Neural progenitor cell (in vitro differentiated cells): ENCODE data around the gene TMPRSS6. TPM values are rescaled to one million over a fixed set of nuclear protein-coding genes. Genes with fewer than 3 reads are reported as not detected.

ENCODE experiments used
- DNase-seq: peaks from one replicate; pipeline ENCODE4 v3.0.0-alpha.2; 2016; ENCODE audit warnings: low spot score
- H2AFZ ChIP-seq: fragments of 200-600 bp; sonication (generic); replicated peaks from 2 replicates; pipeline ENCODE4 v1.6.1; 2016; ENCODE audit warnings: antibody characterized with exemption
- H3F3A ChIP-seq: fragments of 200-600 bp; sonication (generic); 2 replicates; pipeline ENCODE4 v1.6.1; 2016; ENCODE audit warnings: antibody characterized with exemption, low read depth
- H3K27ac ChIP-seq: fragments of 200-600 bp; sonication (generic); 2 replicates; pipeline ENCODE4 v1.5.1; 2016; ENCODE audit warnings: mild to moderate bottlenecking
- H3K27me3 ChIP-seq: fragments of 200-600 bp; sonication (generic); 2 replicates; pipeline ENCODE4 v1.6.1; 2016; ENCODE audit warnings: mild to moderate bottlenecking, moderate library complexity
- H3K36me3 ChIP-seq: fragments of 200-600 bp; sonication (generic); 2 replicates; pipeline ENCODE4 v1.5.1; 2016
- H3K4me1 ChIP-seq: fragments of 200-600 bp; sonication (generic); 2 replicates; pipeline ENCODE4 v1.6.1; 2016; ENCODE audit warnings: mixed run types
- H3K4me2 ChIP-seq: fragments of 200-600 bp; sonication (generic); 2 replicates; pipeline ENCODE4 v1.6.1; 2016
- H3K4me3 ChIP-seq: fragments of 200-600 bp; sonication (generic); 2 replicates; pipeline ENCODE4 v1.5.1; 2016
- H3K79me2 ChIP-seq: fragments of 200-600 bp; sonication (generic); 2 replicates; pipeline ENCODE4 v1.6.1; 2016; ENCODE audit warnings: low read depth
- H3K9ac ChIP-seq: fragments of 200-600 bp; sonication (generic); 2 replicates; pipeline ENCODE4 v1.6.1; 2016
- H3K9me3 ChIP-seq: fragments of 200-600 bp; sonication (generic); 2 replicates; pipeline ENCODE4 v1.5.1; 2016; ENCODE audit warnings: low read depth
- H4K20me1 ChIP-seq: fragments of 200-600 bp; sonication (generic); 2 replicates; pipeline ENCODE4 v1.6.1; 2016; ENCODE audit warnings: low read depth
- H3K27ac Mint-ChIP-seq: 3 replicates; pipeline ENCODE4 v1.8.0; 2021; ENCODE audit warnings: mixed read lengths
- H3K27me3 Mint-ChIP-seq: 2 replicates; pipeline ENCODE4 v1.8.0; 2022; ENCODE audit warnings: low read depth, mild to moderate bottlenecking, inconsistent platforms, moderate library complexity, mixed read lengths; ENCODE audit not compliant: insufficient read depth
- H3K36me3 Mint-ChIP-seq: 3 replicates; pipeline ENCODE4 v1.8.0; 2021; ENCODE audit warnings: mixed read lengths
- H3K4me1 Mint-ChIP-seq: 3 replicates; pipeline ENCODE4 v1.8.0; 2021; ENCODE audit warnings: mixed read lengths
- H3K4me3 Mint-ChIP-seq: 3 replicates; pipeline ENCODE4 v1.8.0; 2021; ENCODE audit warnings: mild to moderate bottlenecking, moderate library complexity, mixed read lengths
- H3K9me3 Mint-ChIP-seq: 3 replicates; pipeline ENCODE4 v1.8.0; 2020; ENCODE audit warnings: mixed read lengths
- CTCF ChIP-seq: fragments of 200-600 bp; sonication (generic); IDR thresholded peaks from 2 replicates; pipeline ENCODE4 v1.5.1; 2017; ENCODE audit warnings: antibody characterized with exemption, mild to moderate bottlenecking
- EZH2 ChIP-seq: fragments of 200-600 bp; sonication (generic); IDR thresholded peaks from 2 replicates; pipeline ENCODE4 v1.6.1; 2017; ENCODE audit warnings: antibody characterized with exemption, mild to moderate bottlenecking, moderate library complexity
- EZH2phosphoT487 ChIP-seq: fragments of 200-600 bp; sonication (generic); IDR thresholded peaks from 2 replicates; pipeline ENCODE4 v1.6.1; 2017; ENCODE audit warnings: antibody characterized with exemption
- total RNA-seq: library from RNA; depleted of rRNA; stranded (reverse); fragments of >200 nt; gene quantifications from 2 replicates; pipeline ENCODE4 v1.2.3, GENCODE V29; 2015; ENCODE audit warnings: low replicate concordance

TMPRSS6 gene
- total RNA-seq, 1 donor from 2014 or later = not detected

GRCh38 chr22:37105990-37106389 is 3.5 kb downstream of the TMPRSS6 start:
- Histone ChIP-seq H3K4me2 (no peak overlapping the region), H3K4me1 (no peaks in the 10 kb centered on the region), H3K9ac (no peak overlapping the region), H3K4me3 (no peak overlapping the region), H3K79me2 (no peaks in the 10 kb centered on the region), H3K36me3 (no peaks in the 10 kb centered on the region), H3K27me3 (no peaks in the 10 kb centered on the region), H3K27ac (no peak overlapping the region), H4K20me1 (no peaks in the 10 kb centered on the region), H3K9me3 (no peaks in the 10 kb centered on the region), H3F3A (no peaks in the 10 kb centered on the region), H2AFZ (no peak overlapping the region)
- H3K27me3 Mint-ChIP-seq = peaks cover 19% of the 10 kb centered on the region
- H3K4me1 Mint-ChIP-seq = peaks cover 15% of the 10 kb centered on the region
- no peak overlapping the region for H3K4me3 Mint-ChIP-seq
- no peak for DNase-seq
- no peaks in the 10 kb centered on the region for H3K9me3 Mint-ChIP-seq
- H3K27ac Mint-ChIP-seq = no peak overlapping the region
- H3K36me3 Mint-ChIP-seq = no peaks in the 10 kb centered on the region
- no peak for TF ChIP-seq EZH2phosphoT487

- H3K79me2 ChIP-seq = no peaks in the 10 kb centered on the region
- no peaks in the 10 kb centered on the region for H3K9me3 Mint-ChIP-seq
- no peak overlapping the region for H3K27ac ChIP-seq
- no peak overlapping the region for H2AFZ ChIP-seq
- peaks cover 1% of the 10 kb centered on the region for H3K4me1 ChIP-seq
- H3K27ac Mint-ChIP-seq = no peak overlapping the region
- H3K9me3 ChIP-seq = no peaks in the 10 kb centered on the region
- H3K4me3 Mint-ChIP-seq = no peak overlapping the region
- H3K4me1 Mint-ChIP-seq = peaks cover 21% of the 10 kb centered on the region
- H3K27me3 ChIP-seq = no peaks in the 10 kb centered on the region
- H3K4me3 ChIP-seq = no peak overlapping the region
- no peaks in the 10 kb centered on the region for H4K20me1 ChIP-seq
- H3K27me3 Mint-ChIP-seq = peaks cover 19% of the 10 kb centered on the region
- no peak for TF ChIP-seq CTCF
- no peak for TF ChIP-seq EZH2phosphoT487
- no peak for TF ChIP-seq EZH2
- no peak for DNase-seq
- no peaks in the 10 kb centered on the region for H3K36me3 ChIP-seq
- no peaks in the 10 kb centered on the region for H3F3A ChIP-seq
- no peak overlapping the region for H3K9ac ChIP-seq
- no peak overlapping the region for H3K4me2 ChIP-seq
- H3K36me3 Mint-ChIP-seq = no peaks in the 10 kb centered on the region
These were observed 4.4 kb downstream of the TMPRSS6 start for GRCh38 chr22:37105154-37105553.

- peaks cover 19% of the 10 kb centered on the region for H3K27me3 Mint-ChIP-seq
These were observed 5.7 kb downstream of the TMPRSS6 start for GRCh38 chr22:37103656-37104452.

More at GRCh38 chr22:37103656-37104452, 5.7 kb downstream of the TMPRSS6 start:
- no peak for DNase-seq
- Histone ChIP-seq H3K27ac (no peak overlapping the region), H3K9ac (no peak overlapping the region), H3F3A (peaks cover 6% of the 10 kb centered on the region), H3K27me3 (no peaks in the 10 kb centered on the region), H3K36me3 (no peaks in the 10 kb centered on the region), H3K4me3 (no peak overlapping the region), H3K4me1 (peaks cover 3% of the 10 kb centered on the region), H3K4me2 (no peak overlapping the region), H3K79me2 (no peaks in the 10 kb centered on the region), H3K9me3 (no peaks in the 10 kb centered on the region), H4K20me1 (no peaks in the 10 kb centered on the region), H2AFZ (no peak overlapping the region)
- peaks cover 22% of the 10 kb centered on the region for H3K4me1 Mint-ChIP-seq
- H3K36me3 Mint-ChIP-seq = no peaks in the 10 kb centered on the region
- H3K9me3 Mint-ChIP-seq = no peaks in the 10 kb centered on the region
- no peak for TF ChIP-seq CTCF
- no peak for TF ChIP-seq EZH2
- no peak for TF ChIP-seq EZH2phosphoT487
- peak overlapping the region; percentile 28 for H3K4me3 Mint-ChIP-seq
- H3K27ac Mint-ChIP-seq = no peak overlapping the region
